Measurements from ENCODE around the gene ABCC2.

The ABCC2 gene

DNA sequence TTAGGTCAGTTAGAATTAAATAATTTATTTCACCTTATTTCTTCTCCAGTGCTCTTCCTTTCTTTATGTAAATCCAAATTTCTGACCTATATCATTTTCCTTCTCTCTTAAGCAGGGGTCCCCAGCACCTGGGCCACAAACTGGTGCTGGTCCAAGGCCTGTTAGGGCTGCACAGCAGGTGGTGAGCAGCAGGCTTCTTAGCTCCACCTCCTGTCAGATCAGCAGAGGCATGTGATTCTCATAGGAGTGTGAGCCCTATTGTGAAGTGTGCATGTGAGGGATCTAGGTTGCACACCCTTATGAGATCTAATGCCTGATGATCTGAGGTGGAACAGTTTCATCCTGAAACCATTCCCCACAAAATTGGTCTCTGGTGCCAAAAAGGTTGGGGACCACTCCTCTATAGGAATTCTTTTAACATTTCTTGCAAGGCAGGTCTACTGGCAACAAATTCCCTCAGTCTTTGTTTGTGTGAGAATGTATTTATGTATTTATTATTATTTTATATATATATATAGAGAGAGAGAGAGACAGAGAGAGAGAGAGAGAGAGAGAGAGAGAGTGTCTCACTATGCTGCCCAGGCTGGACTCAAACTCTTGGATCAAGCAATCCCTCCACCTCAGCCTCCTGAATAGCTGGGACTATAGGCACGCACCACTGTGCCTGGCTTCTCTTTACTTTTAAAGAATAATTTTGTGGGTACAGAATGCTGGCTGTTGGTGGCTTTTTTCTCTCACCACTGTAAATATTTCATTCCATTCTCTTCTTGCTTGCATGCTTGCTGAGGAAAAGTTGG lies 4.3 kb upstream of the ABCC2 start:
- DNase-seq, result no peak

DNA sequence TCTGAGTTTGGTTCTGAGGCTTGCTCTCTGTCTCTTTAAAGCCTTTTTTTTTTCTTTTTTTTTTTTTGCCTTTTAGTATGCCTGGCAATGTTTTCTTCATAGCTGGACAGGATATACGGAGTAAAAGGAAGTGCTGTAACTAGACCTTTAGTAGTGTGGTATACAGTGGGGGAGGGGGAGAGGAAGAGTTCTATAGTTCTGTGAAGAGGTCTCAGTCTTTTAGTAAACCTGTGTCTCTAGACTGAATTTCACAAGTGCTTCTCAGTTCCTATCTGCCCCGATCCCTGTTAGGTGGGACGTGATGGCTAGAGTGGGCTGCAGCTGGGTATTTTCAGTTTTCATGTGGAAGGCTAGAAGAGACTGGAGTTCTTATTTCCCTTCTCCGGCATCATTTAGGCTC lies 3.1 kb upstream of the ABCC2 start:
- no peak for DNase-seq

DNA sequence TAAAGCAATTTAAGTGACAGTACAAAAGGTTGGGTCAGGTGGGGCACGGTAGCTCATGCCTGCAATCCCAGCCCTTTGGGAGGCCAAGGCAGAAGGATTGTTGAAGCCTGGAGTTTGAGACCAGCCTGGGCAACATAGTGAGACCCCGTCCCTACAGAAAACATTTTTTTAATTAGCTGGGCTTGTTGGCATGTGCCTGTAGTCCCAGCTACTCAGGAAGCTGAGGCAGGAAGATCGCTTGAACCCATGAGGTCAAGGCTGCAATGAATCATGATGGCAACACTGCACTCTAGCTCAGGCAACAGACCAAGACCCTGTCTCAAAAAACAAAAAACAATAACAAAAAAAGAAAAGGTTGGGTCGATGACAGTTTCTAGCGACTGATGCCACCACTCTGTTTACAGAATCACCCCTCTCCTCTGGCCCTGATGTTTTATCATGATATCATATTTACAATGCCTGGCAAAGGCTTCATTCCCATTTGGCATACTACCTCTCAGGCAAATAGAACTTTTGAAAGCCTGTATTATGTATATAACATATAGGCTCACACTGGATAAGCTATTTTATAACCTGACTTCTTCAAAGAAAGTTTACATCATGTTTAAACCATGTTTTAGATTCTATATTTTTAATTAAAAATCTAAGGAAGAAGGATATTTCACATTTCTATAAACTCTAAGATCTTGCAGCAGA lies 558 bp upstream of the ABCC2 start:
- DNase-seq, result no peak

DNA sequence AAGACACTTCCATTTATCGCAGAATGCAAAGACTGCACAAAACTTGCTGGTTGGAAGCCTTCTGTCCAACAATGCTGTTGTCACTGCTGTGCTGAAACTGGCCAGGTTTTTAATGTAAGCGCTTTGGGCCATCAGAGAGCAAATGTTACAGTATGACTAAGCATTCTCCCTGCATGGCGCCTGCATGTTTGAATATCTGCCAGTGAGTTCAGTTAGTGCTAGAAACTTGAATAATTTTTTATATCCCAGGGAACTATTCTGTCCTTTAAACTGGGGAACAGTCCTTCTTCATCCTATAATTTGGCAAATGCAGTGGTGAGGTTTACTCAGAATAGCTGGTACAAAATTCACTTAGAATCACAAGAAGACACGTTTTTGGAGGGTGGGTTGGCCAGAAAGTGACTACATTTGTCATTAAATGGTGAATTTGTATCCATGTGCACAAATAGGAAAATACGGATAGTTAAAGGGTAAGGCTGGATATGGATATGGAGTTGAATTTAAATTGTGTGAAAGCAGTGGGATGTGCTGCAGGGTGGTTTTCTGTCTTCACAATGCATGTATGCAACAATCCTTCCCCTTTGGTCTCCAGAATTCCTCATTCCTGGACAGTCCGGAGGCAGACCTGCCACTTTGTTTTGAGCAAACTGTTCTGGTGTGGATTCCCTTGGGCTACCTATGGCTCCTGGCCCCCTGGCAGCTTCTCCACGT lies 1.7 kb downstream of the ABCC2 start:
- no peak for DNase-seq

DNA sequence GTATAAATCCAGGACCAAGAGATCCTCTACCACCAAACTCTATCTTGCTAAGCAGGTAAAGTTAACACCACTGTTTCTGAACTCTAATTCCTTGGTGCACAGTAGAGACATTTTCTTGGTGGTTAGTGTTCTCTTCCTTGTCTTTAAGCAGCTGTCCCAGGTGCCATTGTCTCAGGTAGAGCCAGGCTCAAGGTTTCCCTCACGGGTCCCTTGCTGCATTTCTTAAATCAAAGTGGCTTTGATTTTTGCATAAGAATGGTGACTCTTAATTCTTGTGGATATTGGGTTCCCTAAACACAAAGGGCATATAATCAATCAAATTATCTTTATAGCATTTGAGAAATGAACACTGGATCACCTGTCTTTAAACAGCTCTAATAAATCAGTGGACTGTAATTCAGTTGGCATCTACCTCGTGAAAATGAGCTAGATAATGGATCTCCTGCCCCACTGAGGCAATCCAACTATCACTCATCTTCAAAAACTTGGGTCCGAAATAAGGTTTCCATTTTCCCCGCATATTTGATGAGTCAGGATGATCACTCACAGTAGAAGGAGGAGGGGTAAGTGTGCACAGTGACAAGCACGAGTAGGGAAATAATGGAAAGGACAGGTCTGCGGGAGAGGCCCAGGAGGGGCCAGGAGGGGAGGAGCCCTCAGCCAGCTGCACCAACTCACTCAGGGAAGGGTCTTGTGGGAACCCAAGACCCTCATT lies 2.4 kb downstream of the ABCC2 start:
- no peak for DNase-seq

DNA sequence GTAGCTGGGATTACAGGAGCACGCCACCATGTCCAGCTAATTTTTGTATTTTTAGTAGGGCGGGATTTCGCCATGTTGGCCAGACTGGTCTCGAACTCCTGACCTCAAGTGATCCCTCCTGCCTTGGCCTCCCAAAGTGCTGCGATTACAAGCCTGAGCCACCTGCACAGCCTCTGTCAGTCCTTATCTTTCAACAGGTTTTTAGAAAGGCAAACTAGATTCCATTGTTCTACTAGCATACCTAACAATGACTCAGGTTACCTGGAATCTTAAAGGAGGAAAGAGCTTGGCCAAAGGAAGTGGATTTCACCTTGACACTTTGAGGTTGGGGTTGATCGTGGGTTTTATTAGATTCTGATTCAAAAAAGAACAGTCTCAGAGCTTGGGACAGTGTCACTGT lies 3.2 kb downstream of the ABCC2 start:
- no peak for DNase-seq

DNA sequence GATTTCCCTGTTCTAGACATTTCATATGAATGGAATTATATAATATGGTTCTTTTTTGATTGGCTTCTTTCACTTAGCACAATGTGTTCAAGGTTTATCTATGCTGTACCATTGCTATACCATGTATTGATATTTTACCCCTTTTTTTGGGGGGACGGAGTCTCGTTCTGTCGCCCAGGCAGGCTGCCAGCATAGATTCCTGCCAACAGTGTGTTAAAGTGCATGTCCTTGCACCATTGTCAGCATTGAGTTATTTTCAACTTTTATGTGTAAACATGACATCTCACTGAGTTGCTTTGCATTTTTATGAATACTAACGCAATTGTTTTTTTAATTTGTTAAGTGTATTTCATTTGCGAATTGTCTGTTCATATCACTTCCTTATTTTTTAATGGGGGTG lies 4.9 kb downstream of the ABCC2 start:
- DNase-seq, result no peak

GRCh38 chr10:99787782-99788445 lies 5.5 kb downstream of the ABCC2 start:
- DNase-seq, result no peak

DNA sequence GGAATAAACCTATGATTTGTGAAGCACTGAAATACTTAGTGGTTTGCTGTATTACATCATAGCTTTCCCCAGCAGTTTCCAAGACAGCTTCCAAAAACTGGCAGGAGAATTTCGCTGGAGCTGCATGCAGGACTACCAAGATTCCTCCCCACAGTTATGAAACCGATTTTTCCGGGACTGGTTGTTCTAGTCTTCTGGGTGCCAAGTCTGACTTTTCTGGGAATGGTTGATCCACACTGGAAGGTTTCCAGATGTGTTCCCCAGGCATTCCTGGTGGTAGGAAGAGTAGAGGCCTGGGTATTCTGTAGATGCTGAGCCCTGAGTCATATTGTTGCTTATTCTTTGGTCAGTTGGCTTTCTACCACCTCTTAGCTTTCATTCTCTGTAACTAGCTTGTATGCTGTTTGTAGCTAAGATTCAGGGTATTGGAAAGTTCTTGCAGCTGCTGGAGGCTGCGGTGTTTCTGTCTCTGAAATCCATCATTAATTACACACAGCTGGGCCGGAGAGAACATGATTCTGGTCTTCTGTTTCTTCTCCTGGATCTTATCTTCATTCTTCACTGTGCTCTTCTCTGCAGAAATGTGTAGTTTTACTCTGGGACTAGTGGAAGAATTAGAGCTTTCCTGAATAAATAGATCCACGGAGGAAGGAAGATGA lies 6.3 kb downstream of the ABCC2 start:
- no peak for DNase-seq

GRCh38 chr10:99791831-99792230 lies 9.4 kb downstream of the ABCC2 start:
- no peak for DNase-seq

DNA sequence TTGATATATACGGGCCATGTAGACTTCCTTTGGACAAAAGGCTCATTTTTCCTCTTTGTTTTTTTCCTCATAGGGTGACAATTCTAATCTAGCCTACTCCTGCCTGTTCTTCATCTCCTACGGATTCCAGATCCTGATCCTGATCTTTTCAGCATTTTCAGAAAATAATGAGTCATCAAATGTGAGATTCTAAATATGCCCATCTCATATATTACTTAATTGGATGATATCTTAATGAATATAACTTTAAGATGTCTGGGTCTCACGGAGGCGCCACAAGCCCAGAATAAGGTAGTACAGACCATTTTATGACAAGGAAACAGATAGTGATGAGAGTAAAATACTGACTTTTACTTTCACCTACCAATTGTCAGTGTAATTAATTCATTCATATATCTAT lies 11.4 kb downstream of the ABCC2 start:
- no peak for DNase-seq

GRCh38 chr10:99796928-99797327 lies 14.5 kb downstream of the ABCC2 start:
- no peak for DNase-seq

DNA sequence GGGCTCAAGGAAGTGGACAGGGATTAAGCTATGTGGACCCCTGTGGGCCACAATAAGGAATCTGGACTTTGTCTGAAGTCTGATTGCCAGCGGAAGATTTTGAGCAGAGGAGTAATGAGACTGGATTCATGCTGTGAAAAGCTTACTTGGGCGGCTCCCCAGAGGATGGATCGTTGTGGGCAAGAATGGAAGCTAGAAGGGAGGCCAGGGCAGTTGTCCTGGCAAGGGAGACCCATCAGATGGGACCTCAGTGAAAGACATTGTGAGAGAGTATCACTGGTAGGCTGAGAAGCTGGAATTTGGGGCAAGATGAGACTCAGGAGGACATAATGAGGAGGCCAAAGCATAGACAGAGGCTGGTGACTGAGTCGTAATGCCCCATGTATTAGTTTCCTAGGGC lies 15.6 kb downstream of the ABCC2 start:
- no peak for DNase-seq

GRCh38 chr10:99798920-99799319 lies 16.5 kb downstream of the ABCC2 start:
- no peak for DNase-seq

DNA sequence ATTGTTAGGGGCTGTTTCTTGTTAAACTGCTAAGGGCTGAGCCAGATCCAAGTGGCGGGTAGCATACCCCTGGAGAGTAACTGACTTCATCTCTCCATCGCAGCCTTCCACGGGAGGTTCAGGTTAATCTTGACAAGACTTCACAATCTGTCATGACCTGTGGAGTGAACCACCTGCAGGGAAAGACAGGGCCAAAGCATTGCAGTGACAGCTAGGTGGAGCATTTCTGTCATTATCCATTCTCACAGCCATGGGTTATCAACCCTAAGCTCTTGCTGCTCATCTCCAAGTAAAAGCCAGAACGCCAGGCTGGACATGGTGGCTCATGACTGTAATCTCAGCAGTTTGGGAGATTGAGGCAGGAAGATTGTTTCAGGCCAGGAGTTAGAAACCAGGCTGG lies 17.2 kb downstream of the ABCC2 start:
- no peak for DNase-seq

- no peak for DNase-seq
These were observed 22.0 kb downstream of the ABCC2 start for GRCh38 chr10:99804471-99804870.

DNA sequence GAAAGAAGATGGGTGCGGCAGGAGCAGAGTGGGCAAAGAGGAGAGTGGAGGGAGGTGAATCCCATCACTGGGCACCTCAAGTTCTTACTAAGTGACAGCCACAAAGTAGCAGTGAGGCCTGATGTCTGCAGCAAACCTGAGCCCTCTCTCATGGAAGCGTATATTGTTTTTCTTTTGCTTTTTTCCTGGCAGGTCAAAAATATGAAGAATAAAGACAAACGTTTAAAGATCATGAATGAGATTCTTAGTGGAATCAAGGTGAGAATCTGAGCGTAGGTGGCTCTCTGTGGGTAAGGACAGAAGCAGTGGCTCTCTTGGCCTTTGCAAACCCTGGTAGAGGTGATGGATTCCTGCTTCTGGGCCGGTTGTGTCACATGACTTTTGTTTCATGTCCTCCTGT lies 22.8 kb downstream of the ABCC2 start:
- DNase-seq, result no peak

- DNase-seq, result no peak
These were observed 23.7 kb downstream of the ABCC2 start for GRCh38 chr10:99806091-99806490.

GRCh38 chr10:99807786-99808185 lies 25.3 kb downstream of the ABCC2 start:
- no peak for DNase-seq

GRCh38 chr10:99808270-99808669 lies 25.8 kb downstream of the ABCC2 start:
- no peak for DNase-seq

DNA sequence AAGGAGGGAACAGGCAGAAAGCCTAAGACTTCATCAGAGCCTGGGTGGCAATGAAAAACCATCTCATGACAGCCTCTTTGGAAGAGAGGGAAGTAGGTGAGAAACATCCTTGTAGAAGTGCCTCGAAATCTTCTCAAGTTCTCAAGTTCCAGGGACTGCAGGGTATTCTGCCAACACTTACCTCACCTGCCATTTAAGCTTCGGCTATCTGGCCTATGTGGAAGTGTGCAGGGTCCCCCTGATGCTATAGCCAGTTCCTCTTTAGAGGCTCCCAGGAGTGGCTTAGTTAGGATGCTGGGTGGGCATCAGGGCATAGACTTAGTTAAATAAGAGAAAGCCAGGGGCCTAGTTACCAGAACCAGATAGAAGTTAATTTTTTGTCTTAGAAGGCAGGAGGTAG lies 27.0 kb downstream of the ABCC2 start:
- DNase-seq, result no peak

DNA sequence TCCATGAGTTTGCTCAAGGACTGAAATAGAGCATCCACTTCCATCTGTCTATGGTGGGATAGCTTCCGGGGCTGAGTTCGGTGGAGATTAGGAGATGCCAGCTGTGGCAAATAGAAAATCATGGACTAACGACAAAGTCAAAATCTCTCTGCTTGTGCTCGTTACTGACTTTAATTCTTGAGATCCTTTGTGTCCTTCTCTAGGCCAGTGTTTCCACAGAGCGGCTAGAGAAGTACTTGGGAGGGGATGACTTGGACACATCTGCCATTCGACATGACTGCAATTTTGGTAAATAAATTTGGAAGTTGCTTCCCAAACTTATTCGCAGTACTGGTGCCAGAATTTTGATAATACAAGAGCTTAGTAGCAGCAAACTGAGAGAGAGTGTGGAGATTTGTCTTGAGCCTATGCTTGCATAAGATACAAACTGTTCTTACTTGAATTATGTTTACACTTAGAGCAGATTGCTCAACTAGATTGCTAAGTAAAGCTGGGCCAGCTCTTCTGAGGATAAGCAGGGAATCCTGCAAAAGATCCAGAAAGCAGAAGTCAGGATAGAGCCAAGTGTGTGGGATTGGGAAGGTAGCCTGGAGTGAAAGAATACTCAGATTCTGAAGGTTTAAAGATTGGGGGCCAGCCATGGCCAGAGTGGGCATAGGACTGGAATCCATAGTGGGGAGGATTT lies 27.6 kb downstream of the ABCC2 start:
- no peak for DNase-seq

Measured in cerebellar nuclear complex (tissue), 1 donor.